Duodenal mucosa (tissue), 2 donors: ENCODE data around the gene NEUROG3.

Source experiments
- H3K27ac ChIP-seq: one replicate; pipeline ENCODE4 v1.7.0; 2013; ENCODE audit warnings: low read depth, low read length
- H3K27me3 ChIP-seq, 2 donors: one replicate each; pipeline ENCODE4 v1.7.0; 2013; ENCODE audit warnings: low read length in 2 of 2, control low read depth in 1 of 2; ENCODE audit not compliant: insufficient read depth in 2 of 2, control insufficient read depth in 1 of 2
- H3K36me3 ChIP-seq, 2 donors: one replicate each; pipeline ENCODE4 v1.7.0; 2013; ENCODE audit warnings: low read length in 2 of 2, control low read depth in 1 of 2; ENCODE audit not compliant: insufficient read depth in 2 of 2, control insufficient read depth in 1 of 2
- H3K4me1 ChIP-seq, 2 donors: one replicate each; pipeline ENCODE4 v1.7.0; 2013; ENCODE audit warnings: low read length in 2 of 2, control low read depth in 1 of 2; ENCODE audit not compliant: insufficient read depth in 2 of 2, control insufficient read depth in 1 of 2
- H3K4me3 ChIP-seq, 2 donors: one replicate each; pipeline ENCODE4 v1.7.0; 2013; ENCODE audit warnings: low read length in 2 of 2, low read depth in 1 of 2
- H3K9ac ChIP-seq, 2 donors: one replicate each; pipeline ENCODE4 v1.7.0; 2013; ENCODE audit warnings: low read length in 2 of 2, low read depth in 1 of 2
- H3K9me3 ChIP-seq, 2 donors: one replicate each; pipeline ENCODE4 v1.7.0; 2013; ENCODE audit warnings: low read length in 2 of 2, control low read depth in 1 of 2; ENCODE audit not compliant: control insufficient read depth in 1 of 2

The NEUROG3 gene

DNA sequence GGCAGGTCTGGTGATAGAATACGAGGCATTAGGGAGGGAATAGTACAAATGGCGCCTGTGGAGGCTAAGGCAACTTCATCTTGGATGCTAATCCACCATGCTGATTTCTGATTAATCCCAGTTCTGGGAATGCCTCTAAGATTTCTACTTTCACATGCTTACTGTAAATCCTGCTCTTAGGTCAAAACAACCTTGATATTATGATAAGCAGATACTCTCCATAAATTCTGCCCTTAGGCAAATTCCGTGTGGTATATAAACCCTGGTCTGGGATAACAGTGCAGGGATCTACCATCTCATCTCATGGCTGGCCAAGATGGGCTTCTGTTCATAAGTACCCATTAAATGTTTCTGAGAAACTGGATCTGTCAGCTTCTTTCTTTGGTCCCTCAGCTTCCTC lies 11.4 kb upstream of the NEUROG3 start:
- Histone ChIP-seq H3K4me3 (no peak overlapping the region), H3K27ac (no peak overlapping the region), H3K4me1 (no peaks in the 10 kb centered on the region), H3K36me3 (no peaks in the 10 kb centered on the region), H3K27me3 (peaks cover 5 to 8% of the 10 kb centered on the region in 2 donors), H3K9me3 (no peaks in the 10 kb centered on the region), H3K9ac (no peak overlapping the region)

GRCh38 chr10:69583106-69583505 lies 9.9 kb upstream of the NEUROG3 start:
- Histone ChIP-seq H3K27me3 (peaks cover 11 to 17% of the 10 kb centered on the region in 2 donors), H3K27ac (no peak overlapping the region), H3K9ac (no peak overlapping the region), H3K36me3 (no peaks in the 10 kb centered on the region), H3K9me3 (no peaks in the 10 kb centered on the region), H3K4me1 (no peaks in the 10 kb centered on the region), H3K4me3 (no peak overlapping the region)

DNA sequence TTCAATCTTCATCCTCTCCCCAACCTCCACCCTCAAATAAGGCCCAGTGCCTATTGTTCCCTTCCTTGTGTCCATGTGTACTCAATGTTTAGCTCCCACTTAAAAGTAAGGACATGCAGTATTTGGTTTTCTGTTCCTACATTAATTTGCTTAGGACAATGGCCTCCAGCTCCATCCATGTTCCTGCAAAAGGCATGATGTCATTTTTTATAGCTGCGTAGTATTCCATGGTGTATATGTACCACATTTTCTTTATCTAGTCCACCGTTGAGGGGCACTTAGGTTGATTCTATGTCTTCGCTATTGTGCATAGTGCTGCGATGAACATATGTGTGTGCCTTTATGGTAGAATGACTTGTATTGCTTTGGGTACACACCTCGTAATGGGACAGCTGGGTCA lies 7.2 kb upstream of the NEUROG3 start:
- no peaks in the 10 kb centered on the region for H3K9me3 ChIP-seq
- H3K9ac ChIP-seq: no peak overlapping the region
- peaks cover 23 to 31% of the 10 kb centered on the region in 2 donors for H3K27me3 ChIP-seq
- no peak overlapping the region for H3K27ac ChIP-seq
- no peaks in the 10 kb centered on the region for H3K4me1 ChIP-seq
- no peaks in the 10 kb centered on the region for H3K36me3 ChIP-seq
- no peak overlapping the region for H3K4me3 ChIP-seq

DNA sequence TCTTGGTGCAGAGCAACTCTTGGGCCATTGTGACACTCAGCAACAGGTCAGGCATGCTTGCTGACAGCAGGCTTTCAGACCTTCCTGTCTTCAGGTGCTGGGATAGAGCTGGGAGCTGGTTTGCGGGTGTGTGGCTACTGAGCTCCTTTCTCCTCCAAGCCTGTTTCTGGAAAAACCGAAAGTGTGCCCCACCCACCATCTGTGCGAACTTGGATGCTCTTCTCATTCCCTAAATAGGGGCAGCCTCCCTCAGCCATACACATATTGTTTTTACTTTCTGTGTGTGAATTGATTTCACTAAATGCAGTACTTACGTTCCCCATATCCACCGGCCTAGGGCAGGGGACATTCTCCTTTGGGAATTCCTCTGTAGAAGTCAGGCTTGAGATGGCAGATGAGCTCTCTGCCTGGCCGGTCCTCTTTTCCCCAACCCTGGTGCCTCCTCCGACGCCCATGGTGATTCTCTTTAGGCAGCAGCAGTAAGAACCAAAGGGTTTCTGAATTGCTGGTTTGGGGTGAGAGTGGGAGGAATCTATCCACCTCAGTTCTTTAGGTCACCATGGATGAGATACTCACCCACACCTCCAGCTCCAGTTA lies 6.3 kb upstream of the NEUROG3 start:
- Histone ChIP-seq H3K4me3 (no peak overlapping the region), H3K9me3 (no peaks in the 10 kb centered on the region), H3K27ac (no peak overlapping the region), H3K9ac (no peak overlapping the region), H3K4me1 (no peaks in the 10 kb centered on the region), H3K36me3 (no peaks in the 10 kb centered on the region), H3K27me3 (peaks cover 31 to 40% of the 10 kb centered on the region in 2 donors)

DNA sequence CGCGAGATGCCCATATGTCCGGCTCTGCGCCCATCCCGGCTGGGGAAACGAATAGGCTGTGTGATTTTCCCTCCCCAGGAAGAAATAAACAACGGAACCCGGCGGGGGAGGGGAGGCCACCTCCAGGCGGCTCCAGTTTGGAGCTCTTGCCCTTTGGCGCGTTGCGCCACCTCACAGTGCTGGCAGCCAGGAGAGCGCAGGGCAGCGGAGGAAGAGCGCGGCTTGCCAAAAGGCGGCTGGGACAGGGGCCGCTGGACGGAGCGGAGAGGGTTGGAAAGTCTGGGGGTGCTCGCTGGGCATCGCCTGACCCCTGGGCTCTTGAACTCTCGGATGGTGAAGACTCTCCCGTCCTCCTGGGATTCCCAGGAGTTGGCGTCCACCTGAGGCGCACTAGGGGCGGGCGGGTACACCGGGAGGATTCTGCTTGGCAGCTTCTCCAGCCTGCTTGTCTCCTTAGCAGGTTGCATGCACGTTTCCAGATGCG lies 5.3 kb upstream of the NEUROG3 start:
- peaks cover 0 to 4% of the 10 kb centered on the region in 2 donors for H3K4me1 ChIP-seq
- no peaks in the 10 kb centered on the region for H3K9me3 ChIP-seq
- no peaks in the 10 kb centered on the region for H3K36me3 ChIP-seq
- H3K27ac ChIP-seq: no peak overlapping the region
- H3K9ac ChIP-seq: no peak overlapping the region
- no peak overlapping the region for H3K4me3 ChIP-seq
- peaks cover 36 to 50% of the 10 kb centered on the region in 2 donors for H3K27me3 ChIP-seq

GRCh38 chr10:69577268-69578232 lies 4.3 kb upstream of the NEUROG3 start:
- Histone ChIP-seq H3K9me3 (no peaks in the 10 kb centered on the region), H3K9ac (no peak overlapping the region), H3K4me3 (no peak overlapping the region), H3K4me1 (peaks cover 0 to 5% of the 10 kb centered on the region in 2 donors), H3K27ac (no peak overlapping the region), H3K27me3 (peaks cover 43 to 59% of the 10 kb centered on the region in 2 donors), H3K36me3 (no peaks in the 10 kb centered on the region)

DNA sequence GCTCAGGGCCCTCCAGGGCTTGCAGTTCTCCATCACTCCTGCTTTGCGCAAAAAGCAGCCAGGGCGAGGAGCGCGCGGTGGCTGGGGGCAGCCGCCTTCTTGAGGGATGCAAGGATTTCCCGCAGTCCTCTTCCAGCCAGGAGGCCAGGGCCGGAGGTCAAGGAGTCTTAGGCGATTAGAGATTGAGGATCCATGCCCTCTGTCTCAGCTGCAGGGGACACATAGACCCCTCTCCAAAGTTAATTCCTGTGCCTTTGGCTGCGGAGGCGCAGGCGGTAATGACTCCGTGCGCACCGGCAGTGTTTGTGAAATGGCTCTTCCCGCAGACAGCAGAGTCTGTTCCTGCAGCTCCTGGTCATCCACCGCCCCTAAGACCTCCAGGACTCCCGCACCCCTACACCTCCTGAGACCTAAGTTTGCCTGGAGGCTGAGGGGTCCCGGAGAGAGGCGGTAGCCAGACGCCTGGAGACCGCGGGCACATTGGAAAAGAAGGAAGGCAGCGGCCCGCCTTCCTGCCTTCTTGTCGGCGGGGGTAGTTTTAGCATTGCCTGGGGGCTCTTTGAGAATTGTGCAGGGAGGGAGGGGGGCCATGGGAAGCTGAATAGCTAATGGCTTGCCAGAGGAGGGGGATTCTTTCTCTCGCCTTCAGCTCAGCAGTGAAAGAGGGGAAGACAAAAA lies 3.3 kb upstream of the NEUROG3 start:
- Histone ChIP-seq H3K27ac (no peak overlapping the region), H3K27me3 (peaks cover 54 to 68% of the 10 kb centered on the region in 2 donors), H3K36me3 (no peaks in the 10 kb centered on the region), H3K4me3 (no peak overlapping the region), H3K9ac (no peak overlapping the region), H3K4me1 (peaks cover 0 to 8% of the 10 kb centered on the region in 2 donors), H3K9me3 (no peaks in the 10 kb centered on the region)

DNA sequence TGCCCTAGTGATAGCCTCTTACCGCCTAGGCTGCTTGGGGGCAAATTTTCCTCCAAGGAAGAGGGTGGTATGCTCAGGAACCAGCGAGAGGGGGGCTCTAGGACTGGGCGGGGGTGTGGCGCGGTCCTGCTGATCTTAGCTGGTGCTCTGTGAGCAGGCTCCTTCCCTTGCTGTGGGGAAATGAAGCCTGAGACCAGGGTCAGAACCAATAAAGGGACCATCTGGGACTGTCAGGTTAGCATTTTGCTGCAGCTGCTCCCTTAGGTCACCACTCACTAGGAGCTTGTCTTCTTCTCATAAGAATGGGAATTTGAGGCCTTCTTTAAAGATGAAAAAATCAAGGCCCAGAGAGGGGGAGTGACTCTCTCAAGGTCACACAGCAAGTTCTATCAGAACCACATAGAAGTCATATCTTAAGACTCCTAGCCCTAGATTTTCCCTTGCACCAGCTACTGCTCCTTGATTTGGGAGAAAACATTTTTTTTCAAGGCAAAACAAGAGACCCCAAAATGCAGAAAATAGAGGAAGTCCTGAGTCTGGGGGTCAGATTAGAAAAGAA lies 2.0 kb upstream of the NEUROG3 start:
- H3K36me3 ChIP-seq: no peaks in the 10 kb centered on the region

GRCh38 chr10:69574571-69574978 lies 1.4 kb upstream of the NEUROG3 start:
- H3K27me3 ChIP-seq: peaks cover 66 to 80% of the 10 kb centered on the region in 2 donors
- no peaks in the 10 kb centered on the region for H3K36me3 ChIP-seq
- H3K4me3 ChIP-seq: no peak overlapping the region
- no peak overlapping the region for H3K27ac ChIP-seq
- H3K9ac ChIP-seq: no peak overlapping the region
- H3K4me1 ChIP-seq: peaks cover 0 to 8% of the 10 kb centered on the region in 2 donors
- H3K9me3 ChIP-seq: no peaks in the 10 kb centered on the region

More for the DNA sequence above, 2.0 kb upstream of the NEUROG3 start:
- H3K27ac ChIP-seq: no peak overlapping the region
- peaks cover 0 to 8% of the 10 kb centered on the region in 2 donors for H3K4me1 ChIP-seq
- peaks cover 63 to 79% of the 10 kb centered on the region in 2 donors for H3K27me3 ChIP-seq
- no peak overlapping the region for H3K4me3 ChIP-seq
- no peak overlapping the region for H3K9ac ChIP-seq
- H3K9me3 ChIP-seq: no peaks in the 10 kb centered on the region
